ENCODE data around the gene TJP1.
"Not testable (repeated sequence)": the region's sequence is repeated elsewhere in the genome, so short reads cannot be mapped to it uniquely, and the experiment has no call there.

Gene TJP1

DNA sequence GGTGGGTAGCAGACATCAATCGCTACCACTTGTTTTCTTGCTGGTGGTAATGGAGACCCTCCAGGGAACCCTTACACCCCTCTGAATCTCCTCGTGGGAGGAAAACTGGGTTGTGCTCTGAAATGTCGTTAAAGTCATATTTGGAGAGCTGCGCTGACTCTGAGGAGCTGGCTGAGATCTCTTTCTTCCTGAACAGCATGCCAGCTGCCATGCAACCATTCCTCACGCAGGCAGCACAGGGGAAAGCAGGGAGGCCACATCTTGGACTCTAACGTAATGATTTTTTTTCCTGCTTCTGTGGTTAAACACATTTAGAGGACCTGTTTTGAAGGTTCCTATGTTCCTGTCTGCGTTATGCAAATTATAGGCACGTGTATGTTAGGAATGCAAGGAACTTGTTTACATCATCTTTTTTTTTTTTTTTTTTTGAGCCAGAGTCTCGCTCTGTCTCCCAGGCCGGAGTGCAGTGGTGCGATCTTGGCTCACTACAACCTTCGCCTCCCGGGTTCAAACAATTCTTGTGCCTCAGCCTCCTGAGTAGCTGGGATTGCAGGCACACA lies 156.7 kb downstream of the TJP1 start:
- DNase-seq (ENCODE audit: low read depth in 3 of 3): no peak

DNA sequence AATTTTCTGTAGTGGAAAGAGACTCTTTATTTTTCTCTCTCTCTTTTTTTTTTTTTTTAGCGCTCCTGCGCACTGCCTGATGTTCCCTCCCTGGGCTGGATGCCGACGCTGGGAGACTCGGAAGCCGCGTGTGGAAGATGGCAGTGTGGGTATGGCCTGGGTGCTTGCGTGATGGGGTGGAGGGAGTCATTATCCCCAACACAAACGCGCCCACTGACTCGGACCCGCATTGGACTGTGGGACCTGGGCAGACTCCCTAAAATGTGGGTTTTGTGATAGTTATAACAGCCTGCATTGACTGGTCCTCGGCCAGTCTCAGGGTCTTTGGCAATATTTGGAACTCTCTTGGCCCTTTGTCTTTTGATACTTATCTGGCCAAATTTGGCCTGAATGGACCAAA lies 157.9 kb downstream of the TJP1 start:
- no peak for DNase-seq (ENCODE audit: low read depth in 3 of 3)

DNA sequence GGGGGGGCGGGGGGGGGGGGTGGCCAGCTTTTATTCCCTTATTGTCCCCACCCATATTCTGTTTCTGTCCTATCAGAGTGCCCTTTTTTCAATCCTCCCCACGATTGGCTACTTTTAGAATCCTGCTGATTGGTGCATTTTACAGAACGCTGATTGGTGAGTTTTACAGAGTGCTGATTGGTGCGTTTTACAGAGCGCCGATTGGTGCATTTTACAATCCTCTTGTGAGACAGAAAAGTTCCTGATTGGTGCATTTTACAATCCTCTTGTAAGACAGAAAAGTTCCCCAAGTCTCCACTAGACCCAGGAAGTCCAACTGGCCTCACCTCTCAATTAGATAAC lies 164.8 kb downstream of the TJP1 start:
- not testable (repeated sequence) for DNase-seq (ENCODE audit: low read depth in 3 of 3)

DNA sequence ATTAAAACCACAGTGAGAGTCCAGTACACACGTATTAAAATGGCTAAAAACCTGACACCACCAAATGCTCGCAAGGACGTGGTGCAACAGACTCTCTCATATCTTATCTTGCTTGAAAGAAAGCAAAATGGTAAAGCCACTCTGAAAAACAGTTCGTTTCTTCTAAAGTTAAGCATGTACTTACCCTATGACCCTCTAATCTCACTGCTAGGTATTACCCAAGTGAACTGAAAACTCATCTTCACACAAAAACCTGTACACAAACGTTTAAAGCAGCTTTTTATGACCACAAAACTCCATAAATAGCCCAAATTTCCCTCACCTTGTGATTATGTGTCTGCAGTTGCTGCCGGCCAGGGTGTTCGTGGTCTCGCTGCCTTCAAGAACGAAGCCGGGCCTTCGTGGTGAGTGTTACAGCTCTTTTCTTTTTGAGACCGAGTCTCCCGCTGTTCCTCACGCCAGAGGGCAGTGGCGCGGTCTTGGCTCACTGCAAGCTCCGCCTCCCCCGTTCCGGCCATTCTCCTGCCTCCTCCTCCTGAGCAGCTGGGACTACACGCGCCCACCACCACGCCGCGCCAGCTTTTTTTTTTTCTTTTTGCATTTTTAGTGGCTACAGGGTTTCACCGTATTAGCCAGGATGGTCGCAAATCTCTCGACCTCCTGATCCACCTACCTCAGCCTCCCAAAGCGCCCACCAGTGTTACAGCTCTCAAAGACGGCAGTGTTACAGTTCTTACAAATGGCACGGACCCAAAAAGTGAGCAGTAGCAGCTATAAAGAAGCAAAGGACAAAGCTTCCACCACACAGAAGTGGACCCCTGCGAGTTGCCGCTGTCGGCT lies 165.4 kb downstream of the TJP1 start:
- DNase-seq (ENCODE audit: low read depth in 3 of 3): no peak

DNA sequence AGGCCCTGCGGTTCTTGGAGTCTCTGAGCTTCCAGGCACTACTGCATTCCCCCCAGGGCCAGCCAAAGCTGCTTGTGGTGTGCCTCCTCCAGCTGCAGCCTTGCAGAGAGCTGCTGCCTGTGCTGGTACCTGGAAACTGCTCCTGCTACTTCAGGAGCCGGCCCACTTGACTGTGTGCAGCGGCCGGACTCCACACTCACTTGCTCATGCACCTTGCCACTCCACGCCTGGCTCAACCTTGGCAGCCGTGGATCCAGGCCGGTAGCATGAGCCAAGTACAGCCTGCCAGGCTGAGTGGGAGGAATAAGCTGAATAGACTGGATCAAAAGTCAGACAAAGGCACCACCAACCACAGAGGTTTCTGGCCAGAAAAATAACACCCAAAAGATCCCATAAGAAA lies 169.7 kb downstream of the TJP1 start:
- no peak for DNase-seq (ENCODE audit: low read depth in 3 of 3)

DNA sequence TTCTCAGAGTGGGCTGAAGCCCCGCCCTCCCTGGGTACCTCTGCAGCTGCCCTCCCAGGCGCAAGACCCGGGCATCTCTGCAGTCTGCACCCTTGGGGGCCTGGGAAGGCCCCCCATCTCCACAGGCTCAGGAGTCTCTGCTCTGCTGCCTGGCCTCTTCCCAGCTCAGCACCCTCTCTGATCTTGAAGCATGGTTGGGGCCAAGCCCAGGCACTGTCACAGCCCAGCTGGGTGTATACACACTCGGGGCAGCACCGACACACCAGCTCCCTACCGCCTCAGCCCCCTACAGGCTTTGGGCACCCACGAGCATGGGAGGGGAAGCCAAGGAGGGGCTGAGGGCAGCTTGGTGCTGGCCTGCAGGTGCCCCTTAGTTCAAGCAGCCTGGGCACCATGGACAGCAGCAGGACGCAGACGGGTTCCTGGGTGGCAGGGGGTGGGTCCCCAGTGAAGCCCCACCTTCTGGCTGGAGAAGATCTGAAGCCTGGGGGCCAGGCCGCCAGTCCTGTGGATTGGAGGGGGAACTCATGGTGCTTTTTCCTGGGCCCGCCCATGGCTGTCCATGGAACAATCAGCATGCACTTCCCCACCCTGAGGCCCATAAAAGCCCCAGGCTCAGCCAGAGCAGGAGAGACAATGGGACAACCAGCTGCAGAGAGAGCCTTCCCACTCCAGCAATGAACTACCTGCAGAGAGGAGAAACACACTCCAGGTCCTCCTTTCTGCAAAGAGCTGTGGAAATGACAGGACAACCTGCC lies 170.6 kb downstream of the TJP1 start:
- no peak for DNase-seq (ENCODE audit: low read depth in 3 of 3)

All from stimulated activated CD4-positive, alpha-beta T cell treated with anti-CD3 and anti-CD28 coated beads, TNF-alpha, amount 100 ng/mL, for 48 hours (primary cell).